Measurements from ENCODE around the gene ARHGEF1. TPM values are rescaled to one million over a fixed set of nuclear protein-coding genes. Genes with fewer than 3 reads are reported as not detected.

Gene ARHGEF1
- total and polyA plus RNA-seq, 3 experiments from 2014 or later = 295 to 350 (median 312) TPM

GRCh38 chr19:41906916-41907680 lies 24.1 kb downstream of the ARHGEF1 start:
- POLR2A ChIA-PET = interaction anchor here (0.9 to 4.7 kb wide), 3 partner anchors 17 to 36 kb away, joined by 3 to 36 read pairs (median 8); no protein-coding TSS in a partner anchor
- Mint-ChIP-seq H3K4me1 (peaks cover 43 to 76% (median 44%) of the 10 kb centered on the region in 3 donors), H3K4me3 (no peak overlapping the region), H3K27me3 (peaks cover 0 to 6% of the 10 kb centered on the region in 2 donors), H3K9me3 (no peaks in the 10 kb centered on the region), H3K27ac (peak overlapping the region in 5 of 8 donors; percentile 39 to 70 (median 60)), H3K36me3 (peaks cover 8 to 61% (median 19%) of the 10 kb centered on the region in 3 donors)
- CTCF ChIA-PET = interaction anchor here (2.6 to 7.6 kb wide), 2 partner anchors 18 to 35 kb away, joined by 11 to 53 read pairs; no protein-coding TSS in a partner anchor
- Histone ChIP-seq H3K27me3 (ENCODE audit: insufficient read depth, low read length, poor library complexity, severe bottlenecking) (no peaks in the 10 kb centered on the region), H3K4me3 (ENCODE audit: low read length) (no peak overlapping the region), H3K36me3 (ENCODE audit: insufficient read depth, low read length) (peaks cover 46% of the 10 kb centered on the region), H3K27ac (ENCODE audit: low read depth, low read length) (no peak overlapping the region), H3K9me3 (ENCODE audit: low read length) (no peaks in the 10 kb centered on the region), H3K4me1 (ENCODE audit: insufficient read depth, low read length) (peaks cover 27% of the 10 kb centered on the region)
- DNase-seq = no peak

- H3K4me1 ChIP-seq (ENCODE audit: insufficient read depth, low read length) = peaks cover 31% of the 10 kb centered on the region
- ChIA-PET CTCF (interaction anchor here (1.1 kb wide), 1 partner anchor 17 kb away, joined by 4 read pairs; no protein-coding TSS in a partner anchor), POLR2A (interaction anchor here (0.9 to 4.7 kb wide), 4 partner anchors 18 to 35 kb away, joined by 3 to 36 read pairs (median 4); no protein-coding TSS in a partner anchor)
- H3K27ac ChIP-seq (ENCODE audit: low read depth, low read length) = no peak overlapping the region
- peaks cover 48 to 81% (median 50%) of the 10 kb centered on the region in 3 donors for H3K4me1 Mint-ChIP-seq
- H3K27me3 Mint-ChIP-seq = peaks cover 0 to 12% of the 10 kb centered on the region in 2 donors
- no peaks in the 10 kb centered on the region for H3K9me3 Mint-ChIP-seq
- peaks cover 36% of the 10 kb centered on the region for H3K36me3 ChIP-seq (ENCODE audit: insufficient read depth, low read length)
- peaks cover 8 to 50% (median 18%) of the 10 kb centered on the region in 3 donors for H3K36me3 Mint-ChIP-seq
- no peaks in the 10 kb centered on the region for H3K9me3 ChIP-seq (ENCODE audit: low read length)
- DNase-seq = no peak
- no peak overlapping the region for H3K4me3 Mint-ChIP-seq
- H3K27ac Mint-ChIP-seq = peak overlapping the region in 1 of 8 donors; percentile 50
- no peak overlapping the region for H3K4me3 ChIP-seq (ENCODE audit: low read length)
- H3K27me3 ChIP-seq (ENCODE audit: insufficient read depth, low read length, poor library complexity, severe bottlenecking) = no peaks in the 10 kb centered on the region
Measured at GRCh38 chr19:41907994-41908615, 25.1 kb downstream of the ARHGEF1 start.

GRCh38 chr19:41908724-41909464 lies 25.9 kb downstream of the ARHGEF1 start:
- H3K36me3 ChIP-seq (ENCODE audit: insufficient read depth, low read length) = peaks cover 29% of the 10 kb centered on the region
- Mint-ChIP-seq H3K4me1 (peaks cover 49 to 83% (median 54%) of the 10 kb centered on the region in 3 donors), H3K4me3 (peak overlapping the region in 1 of 7 donors; percentile 41), H3K36me3 (peaks cover 8 to 43% (median 14%) of the 10 kb centered on the region in 3 donors), H3K27ac (peak overlapping the region in 5 of 8 donors; percentile 10 to 74 (median 65)), H3K27me3 (peaks cover 4 to 17% of the 10 kb centered on the region in 2 donors), H3K9me3 (no peaks in the 10 kb centered on the region)
- H3K27me3 ChIP-seq (ENCODE audit: insufficient read depth, low read length, poor library complexity, severe bottlenecking) = peaks cover 7% of the 10 kb centered on the region
- peaks cover 34% of the 10 kb centered on the region for H3K4me1 ChIP-seq (ENCODE audit: insufficient read depth, low read length)
- ChIA-PET POLR2A (interaction anchor here (1.0 to 4.7 kb wide), 4 partner anchors 19 to 49 kb away, joined by 3 to 36 read pairs (median 4); partner anchors contain the start of gene RPS19), CTCF (interaction anchor here (1.1 kb wide), 1 partner anchor 17 kb away, joined by 4 read pairs; no protein-coding TSS in a partner anchor)
- no peak overlapping the region for H3K27ac ChIP-seq (ENCODE audit: low read depth, low read length)
- H3K4me3 ChIP-seq (ENCODE audit: low read length) = no peak overlapping the region
- no peak for DNase-seq
- no peaks in the 10 kb centered on the region for H3K9me3 ChIP-seq (ENCODE audit: low read length)

- H3K9me3 ChIP-seq (ENCODE audit: low read length) = no peaks in the 10 kb centered on the region
- H3K27ac ChIP-seq (ENCODE audit: low read depth, low read length) = no peak overlapping the region
- peaks cover 47 to 81% (median 53%) of the 10 kb centered on the region in 3 donors for H3K4me1 Mint-ChIP-seq
- H3K36me3 Mint-ChIP-seq = peaks cover 1 to 34% (median 10%) of the 10 kb centered on the region in 3 donors
- H3K36me3 ChIP-seq (ENCODE audit: insufficient read depth, low read length) = peaks cover 21% of the 10 kb centered on the region
- H3K4me1 ChIP-seq (ENCODE audit: insufficient read depth, low read length) = peaks cover 42% of the 10 kb centered on the region
- DNase-seq = no peak
- H3K4me3 ChIP-seq (ENCODE audit: low read length) = no peak overlapping the region
- H3K27me3 ChIP-seq (ENCODE audit: insufficient read depth, low read length, poor library complexity, severe bottlenecking) = peaks cover 15% of the 10 kb centered on the region
- ChIA-PET POLR2A (interaction anchor here (0.6 to 1.4 kb wide), 2 partner anchors 23 to 50 kb away, joined by 3 read pairs; partner anchors contain the start of gene RPS19), CTCF (no interaction called here)
- H3K27ac Mint-ChIP-seq = peak overlapping the region in 2 of 8 donors; percentile 65 to 74
- H3K4me3 Mint-ChIP-seq = no peak overlapping the region
- no peaks in the 10 kb centered on the region for H3K9me3 Mint-ChIP-seq
- peaks cover 8 to 20% of the 10 kb centered on the region in 2 donors for H3K27me3 Mint-ChIP-seq
Measured at GRCh38 chr19:41909706-41910105, 26.7 kb downstream of the ARHGEF1 start.

- no peak for DNase-seq
- H3K27ac ChIP-seq (ENCODE audit: low read depth, low read length) = no peak overlapping the region
- Mint-ChIP-seq H3K4me3 (peak overlapping the region in 3 of 7 donors; percentile 4 to 39 (median 33)), H3K4me1 (peaks cover 47 to 74% (median 49%) of the 10 kb centered on the region in 3 donors), H3K27me3 (peaks cover 8 to 20% of the 10 kb centered on the region in 2 donors), H3K9me3 (no peaks in the 10 kb centered on the region), H3K36me3 (peaks cover 0 to 27% (median 7%) of the 10 kb centered on the region in 3 donors), H3K27ac (peak overlapping the region; percentile 16 to 85 (median 42))
- no peak overlapping the region for H3K4me3 ChIP-seq (ENCODE audit: low read length)
- peaks cover 43% of the 10 kb centered on the region for H3K4me1 ChIP-seq (ENCODE audit: insufficient read depth, low read length)
- CTCF ChIA-PET = interaction anchor here (1.5 to 2.2 kb wide), 2 partner anchors 19 to 37 kb away, joined by 4 to 8 read pairs; no protein-coding TSS in a partner anchor
- no peaks in the 10 kb centered on the region for H3K9me3 ChIP-seq (ENCODE audit: low read length)
- H3K27me3 ChIP-seq (ENCODE audit: insufficient read depth, low read length, poor library complexity, severe bottlenecking) = peaks cover 20% of the 10 kb centered on the region
- POLR2A ChIA-PET = interaction anchor here (0.6 to 1.5 kb wide), 4 partner anchors 10 to 51 kb away, joined by 3 to 16 read pairs (median 4); partner anchors contain the start of gene RPS19
- H3K36me3 ChIP-seq (ENCODE audit: insufficient read depth, low read length) = peaks cover 14% of the 10 kb centered on the region
Measured at GRCh38 chr19:41910240-41910991, 27.4 kb downstream of the ARHGEF1 start.

- ChIA-PET CTCF (interaction anchor here (1.5 to 2.2 kb wide), 4 partner anchors 11 to 52 kb away, joined by 3 to 8 read pairs (median 5); partner anchors contain the start of gene RPS19), POLR2A (interaction anchor here (0.7 to 2.0 kb wide), 8 partner anchors 8 to 38 kb away, joined by 4 to 16 read pairs (median 5); no protein-coding TSS in a partner anchor)
- Histone ChIP-seq H3K27ac (ENCODE audit: low read depth, low read length) (no peak overlapping the region), H3K4me3 (ENCODE audit: low read length) (no peak overlapping the region), H3K9me3 (ENCODE audit: low read length) (no peaks in the 10 kb centered on the region), H3K27me3 (ENCODE audit: insufficient read depth, low read length, poor library complexity, severe bottlenecking) (peaks cover 26% of the 10 kb centered on the region), H3K36me3 (ENCODE audit: insufficient read depth, low read length) (peaks cover 8% of the 10 kb centered on the region), H3K4me1 (ENCODE audit: insufficient read depth, low read length) (peaks cover 50% of the 10 kb centered on the region)
- Mint-ChIP-seq H3K27me3 (peaks cover 8 to 20% of the 10 kb centered on the region in 2 donors), H3K36me3 (peaks cover 0 to 19% (median 3%) of the 10 kb centered on the region in 3 donors), H3K9me3 (no peaks in the 10 kb centered on the region), H3K4me1 (peaks cover 42 to 65% (median 43%) of the 10 kb centered on the region in 3 donors), H3K4me3 (peak overlapping the region; percentile 39 to 74 (median 60)), H3K27ac (peak overlapping the region; percentile 37 to 88 (median 76))
- DNase-seq = no peak
Measured at GRCh38 chr19:41910992-41911888, 28.3 kb downstream of the ARHGEF1 start.

Measured in CD8-positive, alpha-beta memory T cell (primary cell).